Erythroblast (primary cell): ENCODE data around the gene CIDEC.

ENCODE experiments used
- GATA1 ChIP-seq: IDR thresholded peaks from 2 replicates; pipeline ENCODE4 v1.6.1; 2011; ENCODE audit warnings: low read depth, mild to moderate bottlenecking, control low read depth, low read length, moderate library complexity
- POLR2A ChIP-seq: IDR thresholded peaks from 2 replicates; pipeline ENCODE4 v1.6.1; 2011; ENCODE audit warnings: mild to moderate bottlenecking, low read length

GRCh38 chr3:9908286-9908685 is 28.2 kb upstream of the CIDEC start:
- no peak for TF ChIP-seq POLR2A
- no peak for TF ChIP-seq GATA1
